ENCODE results near the gene TMCO6.

GRCh38 chr5:140631831-140632365 is 7.4 kb upstream of the TMCO6 start:
- TF ChIP-seq CTCF (tag by site-specific recombination; IDR thresholded peaks at IDR 0.05) (no peak), ZNF837 (tag by site-specific recombination; IDR thresholded peaks at IDR 0.05) (no peak), ZNF138 (tag by site-specific recombination; IDR thresholded peaks at IDR 0.05; ENCODE audit: borderline replicate concordance) (no peak), SALL2 (tag by site-specific recombination; IDR thresholded peaks at IDR 0.05; ENCODE audit: borderline replicate concordance) (no peak), KLF9 (tag by site-specific recombination; IDR thresholded peaks at IDR 0.05; ENCODE audit: low read depth) (no peak), ATF2 (tag by site-specific recombination; IDR thresholded peaks at IDR 0.05; ENCODE audit: low read depth) (no peak), ZBTB49 (tag by site-specific recombination; IDR thresholded peaks at IDR 0.05; ENCODE audit: low read depth) (no peak), ZNF596 (tag by site-specific recombination; IDR thresholded peaks at IDR 0.05) (no peak), ZNF302 (tag by site-specific recombination; IDR thresholded peaks at IDR 0.05; ENCODE audit: low read depth) (no peak)

Measured in HEK293 (cell line).